ENCODE measurements around the gene GSTK1.

The GSTK1 gene

GRCh38 chr7:143300959-143301935, 38.0 kb downstream of the GSTK1 start:
- DNase-seq, result no peak

GRCh38 chr7:143303733-143304132, 40.5 kb downstream of the GSTK1 start:
- DNase-seq, result no peak

- DNase-seq, result no peak
Observed at GRCh38 chr7:143304938-143305337, 41.7 kb downstream of the GSTK1 start.

GRCh38 chr7:143305423-143306070, 42.3 kb downstream of the GSTK1 start:
- DNase-seq, result peak; percentile 40

- DNase-seq, result no peak
Observed at GRCh38 chr7:143308632-143309031, 45.4 kb downstream of the GSTK1 start.

- DNase-seq, result no peak
Observed at GRCh38 chr7:143314127-143314526, 50.9 kb downstream of the GSTK1 start.

GRCh38 chr7:143315776-143316175, 52.5 kb downstream of the GSTK1 start, which contains the start of gene CLCN1:
TSS of gene CLCN1 (plus strand) at chr7:143316111. CDS start at chr7:143316213, 102 bp downstream.
- DNase-seq, result no peak

GRCh38 chr7:143316492-143316891, 53.3 kb downstream of the GSTK1 start:
- no peak for DNase-seq

GRCh38 chr7:143318661-143319060, 55.4 kb downstream of the GSTK1 start:
- no peak for DNase-seq

All from RPMI8226 (cell line).